Posterior cingulate gyrus (tissue), 11 donors: Measurements from ENCODE around the gene PTPRD.

Experiments used
- DNase-seq, 10 donors: peaks; one replicate each; pipeline versions ENCODE4 v3.0.0 to v3.0.0-alpha.2; 2020 to 2021; ENCODE audit warnings: mixed read lengths in 3 of 10
- intact Hi-C: fragments of 100-400 bp; cut with DNase I; formaldehyde crosslinking; loops from one replicate; pipeline ENCODE4 v1.15.1; 2023

Gene PTPRD

GRCh38 chr9:8555762-8556500 is 2056.9 kb downstream of the PTPRD start:
- intact Hi-C loops = no loop called here
- no peak for DNase-seq

GRCh38 chr9:8553444-8553843 is 2059.4 kb downstream of the PTPRD start:
- no peak for DNase-seq
- intact Hi-C loops = no loop called here

- intact Hi-C loops = no loop called here
Observed at GRCh38 chr9:8552732-8553131, 2060.1 kb downstream of the PTPRD start.

GRCh38 chr9:8549214-8549613 is 2063.6 kb downstream of the PTPRD start:
- DNase-seq = no peak
- intact Hi-C loops = no loop called here

More at GRCh38 chr9:8552732-8553131, 2060.1 kb downstream of the PTPRD start:
- peak; percentile 31 to 95 (median 53) for DNase-seq

GRCh38 chr9:8543219-8543618 is 2069.6 kb downstream of the PTPRD start:
- intact Hi-C loops = loop anchor here (2.0 kb wide), 1 partner anchor 20 kb away; no protein-coding TSS in a partner anchor

GRCh38 chr9:8542537-8542936 is 2070.3 kb downstream of the PTPRD start:
- intact Hi-C loops = loop anchor here (2.0 kb wide), 1 partner anchor 20 kb away; no protein-coding TSS in a partner anchor
- DNase-seq = no peak

More at GRCh38 chr9:8543219-8543618, 2069.6 kb downstream of the PTPRD start:
- DNase-seq = no peak

- no peak for DNase-seq
- intact Hi-C loops = no loop called here
Observed at GRCh38 chr9:8539681-8540197, 2073.1 kb downstream of the PTPRD start.

GRCh38 chr9:8536845-8537244 is 2076.0 kb downstream of the PTPRD start:
- intact Hi-C loops = no loop called here
- DNase-seq = no peak

- intact Hi-C loops = no loop called here
- no peak for DNase-seq
Observed at GRCh38 chr9:8534828-8535227, 2078.0 kb downstream of the PTPRD start.

GRCh38 chr9:8533681-8534080 is 2079.1 kb downstream of the PTPRD start:
- intact Hi-C loops = no loop called here
- DNase-seq = no peak

- intact Hi-C loops = no loop called here
- no peak for DNase-seq
Observed at GRCh38 chr9:8531826-8532415, 2080.9 kb downstream of the PTPRD start.

- no peak for DNase-seq
- intact Hi-C loops = no loop called here
Observed at GRCh38 chr9:8521112-8521511, 2091.7 kb downstream of the PTPRD start.

GRCh38 chr9:8515748-8516147 is 2097.1 kb downstream of the PTPRD start:
- no peak for DNase-seq
- intact Hi-C loops = no loop called here

GRCh38 chr9:8514760-8515159 is 2098.0 kb downstream of the PTPRD start:
- DNase-seq = no peak
- intact Hi-C loops = no loop called here

GRCh38 chr9:8508671-8509290 is 2104.0 kb downstream of the PTPRD start:
- no peak for DNase-seq
- intact Hi-C loops = no loop called here

- no peak for DNase-seq
- intact Hi-C loops = no loop called here
Observed at GRCh38 chr9:8494571-8494970, 2118.2 kb downstream of the PTPRD start.

GRCh38 chr9:8492679-8493078 is 2120.1 kb downstream of the PTPRD start:
- intact Hi-C loops = no loop called here
- DNase-seq = no peak

GRCh38 chr9:8492024-8492423 is 2120.8 kb downstream of the PTPRD start:
- intact Hi-C loops = no loop called here
- DNase-seq = no peak

GRCh38 chr9:8491563-8491962 is 2121.2 kb downstream of the PTPRD start:
- DNase-seq = peak in 1 of 10 donors; percentile 59
- intact Hi-C loops = no loop called here

- DNase-seq = no peak
- intact Hi-C loops = no loop called here
Observed at GRCh38 chr9:8489835-8490234, 2123.0 kb downstream of the PTPRD start.

GRCh38 chr9:8486095-8486494 is 2126.7 kb downstream of the PTPRD start:
- intact Hi-C loops = no loop called here
- peak in 1 of 10 donors; percentile 38 for DNase-seq
